ENCODE measurements around the gene CLIP3.

CLIP3 gene

GRCh38 chr19:35975608-35976214, 57.0 kb downstream of the CLIP3 start:
- no peak for DNase-seq

- no peak for DNase-seq
These were observed 59.2 kb downstream of the CLIP3 start for GRCh38 chr19:35973487-35973886.

GRCh38 chr19:35966771-35967170, 65.9 kb downstream of the CLIP3 start:
- no peak for DNase-seq
